ENCODE measurements around the gene ANGEL1. TPM values are rescaled to one million over a fixed set of nuclear protein-coding genes. Genes with fewer than 3 reads are reported as not detected.

Gene ANGEL1
- polyA plus RNA-seq, 1 experiment, result 12.8 TPM

GRCh38 chr14:76848879-76849278 lies 36.2 kb upstream of the ANGEL1 start:
- no peak overlapping the region for H3K27ac ChIP-seq (ENCODE audit: low read depth, low read length)
- H3K9me3 ChIP-seq (ENCODE audit: control insufficient read depth, insufficient read depth, low read length), result no peaks in the 10 kb centered on the region
- H3K4me3 ChIP-seq (ENCODE audit: low read depth, low read length), result no peak overlapping the region
- POLR2A ChIA-PET, result no interaction called here
- no peak for TF ChIP-seq CTCF (IDR thresholded peaks at IDR 0.05; ENCODE audit: low read depth, low read length)
- H3K27me3 ChIP-seq (ENCODE audit: control insufficient read depth, insufficient read depth, low read length), result no peaks in the 10 kb centered on the region
- DNase-seq (ENCODE audit: low read depth, low spot score), result no peak
- CTCF ChIA-PET, result no interaction called here

GRCh38 chr14:76846331-76847047 lies 33.8 kb upstream of the ANGEL1 start:
- ChIA-PET POLR2A (no interaction called here), CTCF (no interaction called here)
- no peaks in the 10 kb centered on the region for H3K27me3 ChIP-seq (ENCODE audit: control insufficient read depth, insufficient read depth, low read length)
- H3K9me3 ChIP-seq (ENCODE audit: control insufficient read depth, insufficient read depth, low read length), result no peaks in the 10 kb centered on the region
- H3K4me3 ChIP-seq (ENCODE audit: low read depth, low read length), result no peak overlapping the region
- TF ChIP-seq CTCF (IDR thresholded peaks at IDR 0.05; ENCODE audit: low read depth, low read length), result no peak
- no peak overlapping the region for H3K27ac ChIP-seq (ENCODE audit: low read depth, low read length)
- DNase-seq (ENCODE audit: low read depth, low spot score), result no peak

- ChIA-PET CTCF (no interaction called here), POLR2A (no interaction called here)
- no peak for DNase-seq (ENCODE audit: low read depth, low spot score)
- Histone ChIP-seq H3K9me3 (ENCODE audit: control insufficient read depth, insufficient read depth, low read length) (no peaks in the 10 kb centered on the region), H3K27me3 (ENCODE audit: control insufficient read depth, insufficient read depth, low read length) (no peaks in the 10 kb centered on the region), H3K4me3 (ENCODE audit: low read depth, low read length) (no peak overlapping the region), H3K27ac (ENCODE audit: low read depth, low read length) (no peak overlapping the region)
- peak; percentile 24 for TF ChIP-seq CTCF (IDR thresholded peaks at IDR 0.05; ENCODE audit: low read depth, low read length)
These were observed 31.5 kb upstream of the ANGEL1 start for GRCh38 chr14:76844223-76844622.

- no peak for TF ChIP-seq CTCF (IDR thresholded peaks at IDR 0.05; ENCODE audit: low read depth, low read length)
- POLR2A ChIA-PET, result no interaction called here
These were observed 29.7 kb upstream of the ANGEL1 start for GRCh38 chr14:76842414-76842813.

GRCh38 chr14:76837524-76837923 lies 24.8 kb upstream of the ANGEL1 start:
- H3K9me3 ChIP-seq (ENCODE audit: control insufficient read depth, insufficient read depth, low read length), result no peaks in the 10 kb centered on the region
- no peak for DNase-seq (ENCODE audit: low read depth, low spot score)
- ChIA-PET CTCF (no interaction called here), POLR2A (no interaction called here)
- no peak overlapping the region for H3K4me3 ChIP-seq (ENCODE audit: low read depth, low read length)
- H3K27ac ChIP-seq (ENCODE audit: low read depth, low read length), result no peak overlapping the region
- no peak for TF ChIP-seq CTCF (IDR thresholded peaks at IDR 0.05; ENCODE audit: low read depth, low read length)
- H3K27me3 ChIP-seq (ENCODE audit: control insufficient read depth, insufficient read depth, low read length), result peaks cover 24% of the 10 kb centered on the region

More at GRCh38 chr14:76842414-76842813, 29.7 kb upstream of the ANGEL1 start:
- CTCF ChIA-PET, result no interaction called here
- no peak for DNase-seq (ENCODE audit: low read depth, low spot score)
- Histone ChIP-seq H3K27me3 (ENCODE audit: control insufficient read depth, insufficient read depth, low read length) (peaks cover 7% of the 10 kb centered on the region), H3K9me3 (ENCODE audit: control insufficient read depth, insufficient read depth, low read length) (no peaks in the 10 kb centered on the region), H3K4me3 (ENCODE audit: low read depth, low read length) (no peak overlapping the region), H3K27ac (ENCODE audit: low read depth, low read length) (no peak overlapping the region)

All from AG04450 (cell line).